Anterior cingulate cortex (tissue), 58 donors: ENCODE measurements around the gene PDE6A.

Experiments
- DNase-seq, 58 donors: peaks; one replicate each; lab custom pipeline; 2025; lab: John Stamatoyannopoulos, UW

PDE6A gene

GRCh38 chr5:149823375-149823774, 121.2 kb downstream of the PDE6A start:
- DNase-seq = no peak

GRCh38 chr5:149822301-149822700, 122.3 kb downstream of the PDE6A start:
- DNase-seq = no peak

- DNase-seq = no peak
These were observed 123.8 kb downstream of the PDE6A start for GRCh38 chr5:149820536-149821510.

GRCh38 chr5:149820012-149820411, 124.6 kb downstream of the PDE6A start:
- DNase-seq = no peak

GRCh38 chr5:149818116-149818515, 126.5 kb downstream of the PDE6A start:
- no peak for DNase-seq

- no peak for DNase-seq
These were observed 127.0 kb downstream of the PDE6A start for GRCh38 chr5:149817539-149818060.

GRCh38 chr5:149816661-149817060, 127.9 kb downstream of the PDE6A start:
- DNase-seq = no peak

GRCh38 chr5:149811453-149811852, 133.1 kb downstream of the PDE6A start:
- no peak for DNase-seq

GRCh38 chr5:149810856-149811255, 133.7 kb downstream of the PDE6A start:
- DNase-seq = no peak

GRCh38 chr5:149809931-149810691, 134.5 kb downstream of the PDE6A start:
- no peak for DNase-seq

- DNase-seq = no peak
These were observed 136.2 kb downstream of the PDE6A start for GRCh38 chr5:149808264-149808982.
